SU-DHL-6 (cell line): Measurements from ENCODE around the gene UEVLD.

Experiments
- H2AFZ ChIP-seq: fragments of 200-600 bp; sonication (generic); 2 replicates; pipeline ENCODE4 v1.6.1; 2014; ENCODE audit warnings: low read depth, mild to moderate bottlenecking, moderate library complexity, mixed read lengths, antibody characterized with exemption, low read length; ENCODE audit not compliant: severe bottlenecking
- H3F3A ChIP-seq: fragments of 200-600 bp; shearing (Covaris generic); 2 replicates; pipeline ENCODE4 v1.6.0; 2016; ENCODE audit warnings: antibody characterized with exemption, mild to moderate bottlenecking; ENCODE audit not compliant: insufficient read depth
- H3K27ac ChIP-seq: fragments of 200-600 bp; sonication (generic); 2 replicates; pipeline ENCODE4 v1.5.1; 2016; ENCODE audit warnings: low read depth, mild to moderate bottlenecking, low read length, moderate library complexity, mixed read lengths
- H3K27me3 ChIP-seq: fragments of 200-600 bp; sonication (generic), shearing (Covaris generic); 2 replicates; pipeline ENCODE4 v1.6.0; 2014; ENCODE audit warnings: mild to moderate bottlenecking, low read length
- H3K36me3 ChIP-seq: fragments of 200-600 bp; sonication (generic); 2 replicates; pipeline ENCODE4 v1.6.1; 2014; ENCODE audit warnings: mild to moderate bottlenecking, low read length, mixed read lengths
- H3K4me2 ChIP-seq: fragments of 300-600, 200-600 bp; shearing (Covaris generic), sonication (generic); 2 replicates; pipeline ENCODE4 v1.6.0; 2014; ENCODE audit warnings: low read length, low read depth, mild to moderate bottlenecking; ENCODE audit not compliant: poor library complexity, severe bottlenecking
- H3K4me3 ChIP-seq: fragments of 200-600 bp; sonication (generic); 2 replicates; pipeline ENCODE4 v1.5.1; 2014; ENCODE audit warnings: antibody characterized with exemption, low read length, mild to moderate bottlenecking, mixed read lengths; ENCODE audit not compliant: insufficient read depth, poor library complexity, severe bottlenecking
- H3K79me2 ChIP-seq: fragments of 200-600 bp; sonication (generic); 2 replicates; pipeline ENCODE4 v1.6.1; 2014; ENCODE audit warnings: mild to moderate bottlenecking, low read length, moderate library complexity; ENCODE audit not compliant: insufficient read depth
- H3K9ac ChIP-seq: fragments of 200-600 bp; sonication (generic); 2 replicates; pipeline ENCODE4 v1.7.0; 2014; ENCODE audit warnings: mild to moderate bottlenecking, low read length
- H3K9me2 ChIP-seq: fragments of 200-600 bp; sonication (generic); replicated peaks from 2 replicates; pipeline ENCODE4 v1.6.1; 2014; ENCODE audit warnings: low read length; ENCODE audit not compliant: insufficient read depth
- H3K9me3 ChIP-seq: fragments of 200-600 bp; sonication (generic); 2 replicates; pipeline ENCODE4 v1.6.1; 2014; ENCODE audit warnings: low read length, mixed read lengths; ENCODE audit not compliant: insufficient read depth
- H4K20me1 ChIP-seq: fragments of 200-600 bp; sonication (generic); 2 replicates; pipeline ENCODE4 v1.6.1; 2014; ENCODE audit warnings: low read depth, mild to moderate bottlenecking, antibody characterized with exemption, low read length, moderate library complexity, mixed read lengths
- EZH2phosphoT487 ChIP-seq: fragments of 200-600 bp; sonication (generic), shearing (Covaris generic); conservative IDR thresholded peaks from 2 replicates; pipeline ENCODE4 v1.6.1; 2018; ENCODE audit warnings: mild to moderate bottlenecking, antibody characterized with exemption, low read length, moderate library complexity, mixed read lengths
- TF ChIP-seq, protein P1 (sequence below): fragments of 200-600 bp; sonication (generic); IDR thresholded peaks from one replicate; pipeline ENCODE4 v1.5.1; 2017; ENCODE audit warnings: antibody characterized with exemption, mild to moderate bottlenecking, low read length, moderate library complexity; ENCODE audit not compliant: insufficient read depth, poor library complexity, severe bottlenecking

UEVLD gene

GRCh38 chr11:18566406-18566805, 22.1 kb downstream of the UEVLD start:
- Histone ChIP-seq H3K27me3 (no peaks in the 10 kb centered on the region), H3K9me2 (no peaks in the 10 kb centered on the region)

DNA sequence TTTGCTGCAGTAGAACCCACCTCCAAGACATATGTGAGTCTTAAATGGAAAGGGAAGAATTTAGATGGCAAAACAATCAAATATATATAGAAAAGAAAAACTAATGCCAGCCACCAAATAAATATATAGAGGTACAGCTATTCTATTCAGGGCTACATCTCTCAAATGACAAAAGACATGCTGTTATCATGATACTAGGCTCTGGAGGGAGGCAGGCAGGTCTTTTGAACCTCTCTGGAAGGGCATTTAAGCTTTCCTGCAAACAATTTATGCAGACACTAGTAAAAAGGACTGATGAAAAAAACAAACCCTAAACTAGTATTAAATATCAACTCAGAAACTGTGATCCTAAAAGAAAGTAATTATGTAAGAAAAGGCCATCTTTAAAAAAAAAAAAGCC, 24.4 kb downstream of the UEVLD start:
- H3K27me3 ChIP-seq, result no peaks in the 10 kb centered on the region
- no peak overlapping the region for H3K4me2 ChIP-seq
- no peaks in the 10 kb centered on the region for H3F3A ChIP-seq
- TF ChIP-seq, protein P1, sequence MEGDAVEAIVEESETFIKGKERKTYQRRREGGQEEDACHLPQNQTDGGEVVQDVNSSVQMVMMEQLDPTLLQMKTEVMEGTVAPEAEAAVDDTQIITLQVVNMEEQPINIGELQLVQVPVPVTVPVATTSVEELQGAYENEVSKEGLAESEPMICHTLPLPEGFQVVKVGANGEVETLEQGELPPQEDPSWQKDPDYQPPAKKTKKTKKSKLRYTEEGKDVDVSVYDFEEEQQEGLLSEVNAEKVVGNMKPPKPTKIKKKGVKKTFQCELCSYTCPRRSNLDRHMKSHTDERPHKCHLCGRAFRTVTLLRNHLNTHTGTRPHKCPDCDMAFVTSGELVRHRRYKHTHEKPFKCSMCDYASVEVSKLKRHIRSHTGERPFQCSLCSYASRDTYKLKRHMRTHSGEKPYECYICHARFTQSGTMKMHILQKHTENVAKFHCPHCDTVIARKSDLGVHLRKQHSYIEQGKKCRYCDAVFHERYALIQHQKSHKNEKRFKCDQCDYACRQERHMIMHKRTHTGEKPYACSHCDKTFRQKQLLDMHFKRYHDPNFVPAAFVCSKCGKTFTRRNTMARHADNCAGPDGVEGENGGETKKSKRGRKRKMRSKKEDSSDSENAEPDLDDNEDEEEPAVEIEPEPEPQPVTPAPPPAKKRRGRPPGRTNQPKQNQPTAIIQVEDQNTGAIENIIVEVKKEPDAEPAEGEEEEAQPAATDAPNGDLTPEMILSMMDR, result no peak
- no peak for TF ChIP-seq EZH2phosphoT487
- H3K36me3 ChIP-seq, result no peaks in the 10 kb centered on the region
- H3K79me2 ChIP-seq, result no peaks in the 10 kb centered on the region
- H3K9ac ChIP-seq, result no peak overlapping the region
- H3K9me2 ChIP-seq, result no peaks in the 10 kb centered on the region
- no peak overlapping the region for H2AFZ ChIP-seq
- H3K27ac ChIP-seq, result no peak overlapping the region
- no peaks in the 10 kb centered on the region for H3K9me3 ChIP-seq
- H4K20me1 ChIP-seq, result no peaks in the 10 kb centered on the region
- H3K4me3 ChIP-seq, result no peak overlapping the region

More at GRCh38 chr11:18566406-18566805, 22.1 kb downstream of the UEVLD start:
- TF ChIP-seq EZH2phosphoT487, result no peak
- TF ChIP-seq, protein P1, result no peak
- no peaks in the 10 kb centered on the region for H3F3A ChIP-seq
- no peak overlapping the region for H3K9ac ChIP-seq
- no peak overlapping the region for H3K27ac ChIP-seq
- H3K36me3 ChIP-seq, result no peaks in the 10 kb centered on the region
- no peak overlapping the region for H3K4me3 ChIP-seq
- H3K4me2 ChIP-seq, result no peak overlapping the region
- H3K79me2 ChIP-seq, result no peaks in the 10 kb centered on the region
- no peak overlapping the region for H2AFZ ChIP-seq
- no peaks in the 10 kb centered on the region for H3K9me3 ChIP-seq
- no peaks in the 10 kb centered on the region for H4K20me1 ChIP-seq

DNA sequence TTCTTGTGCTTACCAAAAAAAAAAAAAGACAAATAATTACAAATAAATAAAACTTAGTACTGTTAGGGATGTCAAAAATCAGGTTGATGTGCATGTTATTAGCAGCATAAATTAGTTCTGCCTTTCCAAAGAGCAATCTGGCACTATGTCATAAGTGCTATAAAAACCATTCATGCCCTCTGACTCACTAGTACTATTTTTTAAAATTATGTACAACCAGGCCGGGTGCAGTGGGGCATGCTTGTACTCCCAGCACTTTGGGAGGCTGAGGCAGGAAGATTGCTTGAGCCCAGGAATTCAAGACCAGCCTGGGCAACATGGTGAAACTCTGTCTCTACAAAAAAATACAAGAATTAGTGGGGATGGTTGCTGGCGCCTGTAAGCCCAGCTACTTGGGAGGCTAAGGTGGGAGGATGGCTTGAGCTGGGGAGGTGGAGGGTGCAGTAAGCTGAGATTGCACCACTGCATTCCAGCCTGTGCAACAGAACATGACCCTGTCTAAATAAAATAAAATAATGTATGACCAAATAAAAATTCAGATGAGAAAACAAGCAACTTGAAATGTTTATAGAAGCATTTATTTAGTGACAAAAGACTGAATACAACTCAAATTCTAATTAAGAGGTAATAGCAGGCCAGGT, 25.3 kb downstream of the UEVLD start:
- H4K20me1 ChIP-seq, result no peaks in the 10 kb centered on the region
- no peaks in the 10 kb centered on the region for H3K27me3 ChIP-seq
- H3K4me2 ChIP-seq, result no peak overlapping the region
- no peaks in the 10 kb centered on the region for H3K36me3 ChIP-seq
- no peak overlapping the region for H3K4me3 ChIP-seq
- H3K79me2 ChIP-seq, result no peaks in the 10 kb centered on the region
- H3K27ac ChIP-seq, result no peak overlapping the region
- no peak overlapping the region for H3K9ac ChIP-seq
- no peaks in the 10 kb centered on the region for H3F3A ChIP-seq
- TF ChIP-seq EZH2phosphoT487, result no peak
- TF ChIP-seq, protein P1, result no peak
- no peaks in the 10 kb centered on the region for H3K9me3 ChIP-seq
- H3K9me2 ChIP-seq, result no peaks in the 10 kb centered on the region
- no peak overlapping the region for H2AFZ ChIP-seq
